ENCODE measurements around the gene E4F1. TPM values are rescaled to one million over a fixed set of nuclear protein-coding genes. Genes with fewer than 3 reads are reported as not detected.
A peak's percentile ranks its signal among the peaks of the same experiment; 100 is the strongest.

E4F1 gene
- total RNA-seq, 1 donor from 2014 or later = 12.5 TPM

- peaks cover 13 to 24% (median 24%) of the 10 kb centered on the region in 3 donors for H3K4me1 ChIP-seq (ENCODE audit: control insufficient read depth in 3 of 3, insufficient read depth in 3 of 3, low read length in 3 of 3)
- H3K9me3 ChIP-seq (ENCODE audit: control insufficient read depth in 3 of 3, low read length in 3 of 3) = no peaks in the 10 kb centered on the region
- H3K27me3 ChIP-seq (ENCODE audit: control insufficient read depth in 3 of 3, insufficient read depth in 3 of 3, low read length in 3 of 3) = no peaks in the 10 kb centered on the region
- no peak overlapping the region for H3K27ac ChIP-seq (ENCODE audit: low read depth, low read length)
- no peak overlapping the region for H3K4me3 ChIP-seq (ENCODE audit: low read length in 3 of 3)
- H3K36me3 ChIP-seq (ENCODE audit: control insufficient read depth in 3 of 3, insufficient read depth in 3 of 3, low read length in 3 of 3) = peaks cover 33 to 38% (median 37%) of the 10 kb centered on the region in 3 donors
- peak overlapping the region in 1 of 3 donors; percentile 33 for H3K9ac ChIP-seq (ENCODE audit: low read depth in 1 of 3, low read length in 3 of 3)
These were observed 3.5 kb downstream of the E4F1 start for GRCh38 chr16:2226918-2227317.

- Histone ChIP-seq H3K27me3 (ENCODE audit: control insufficient read depth in 3 of 3, insufficient read depth in 3 of 3, low read length in 3 of 3) (no peaks in the 10 kb centered on the region), H3K9ac (ENCODE audit: low read depth in 1 of 3, low read length in 3 of 3) (no peak overlapping the region), H3K4me3 (ENCODE audit: low read length in 3 of 3) (no peak overlapping the region), H3K36me3 (ENCODE audit: control insufficient read depth in 3 of 3, insufficient read depth in 3 of 3, low read length in 3 of 3) (peaks cover 46 to 51% (median 51%) of the 10 kb centered on the region in 3 donors), H3K4me1 (ENCODE audit: control insufficient read depth in 3 of 3, insufficient read depth in 3 of 3, low read length in 3 of 3) (peaks cover 10 to 24% (median 21%) of the 10 kb centered on the region in 3 donors), H3K27ac (ENCODE audit: low read depth, low read length) (no peak overlapping the region), H3K9me3 (ENCODE audit: control insufficient read depth in 3 of 3, low read length in 3 of 3) (no peaks in the 10 kb centered on the region)
These were observed 4.9 kb downstream of the E4F1 start for GRCh38 chr16:2228161-2228824.

DNA sequence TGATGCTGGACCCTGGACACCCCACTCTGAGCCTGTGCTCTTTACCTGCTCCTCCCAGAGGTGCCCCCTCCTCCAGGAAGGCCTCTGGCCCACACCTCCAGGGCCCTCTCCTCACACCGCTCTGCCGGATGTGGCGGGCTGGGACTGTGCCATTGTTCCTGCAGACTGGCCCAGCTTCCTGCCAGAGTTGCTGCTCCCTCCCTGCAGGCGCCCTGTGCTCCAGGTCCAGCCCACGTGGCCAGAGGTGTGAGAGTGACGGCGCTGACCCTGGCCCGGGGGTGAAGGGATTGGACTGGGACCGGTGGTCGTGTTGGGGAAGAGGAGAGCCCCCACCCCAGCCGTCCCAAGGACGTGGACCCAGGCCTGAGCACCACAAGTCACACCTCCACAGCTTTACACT, 5.7 kb downstream of the E4F1 start:
- H3K4me1 ChIP-seq (ENCODE audit: control insufficient read depth in 3 of 3, insufficient read depth in 3 of 3, low read length in 3 of 3) = peaks cover 10 to 19% (median 19%) of the 10 kb centered on the region in 3 donors
- H3K9me3 ChIP-seq (ENCODE audit: control insufficient read depth in 3 of 3, low read length in 3 of 3) = no peaks in the 10 kb centered on the region
- no peaks in the 10 kb centered on the region for H3K27me3 ChIP-seq (ENCODE audit: control insufficient read depth in 3 of 3, insufficient read depth in 3 of 3, low read length in 3 of 3)
- H3K4me3 ChIP-seq (ENCODE audit: low read length in 3 of 3) = no peak overlapping the region
- peaks cover 54 to 59% (median 59%) of the 10 kb centered on the region in 3 donors for H3K36me3 ChIP-seq (ENCODE audit: control insufficient read depth in 3 of 3, insufficient read depth in 3 of 3, low read length in 3 of 3)
- H3K9ac ChIP-seq (ENCODE audit: low read depth in 1 of 3, low read length in 3 of 3) = no peak overlapping the region
- H3K27ac ChIP-seq (ENCODE audit: low read depth, low read length) = no peak overlapping the region

- no peak overlapping the region for H3K9ac ChIP-seq (ENCODE audit: low read depth in 1 of 3, low read length in 3 of 3)
- H3K4me1 ChIP-seq (ENCODE audit: control insufficient read depth in 3 of 3, insufficient read depth in 3 of 3, low read length in 3 of 3) = peaks cover 4 to 13% (median 13%) of the 10 kb centered on the region in 3 donors
- no peaks in the 10 kb centered on the region for H3K9me3 ChIP-seq (ENCODE audit: control insufficient read depth in 3 of 3, low read length in 3 of 3)
- no peak overlapping the region for H3K27ac ChIP-seq (ENCODE audit: low read depth, low read length)
- H3K36me3 ChIP-seq (ENCODE audit: control insufficient read depth in 3 of 3, insufficient read depth in 3 of 3, low read length in 3 of 3) = peaks cover 59 to 65% (median 64%) of the 10 kb centered on the region in 3 donors
- no peaks in the 10 kb centered on the region for H3K27me3 ChIP-seq (ENCODE audit: control insufficient read depth in 3 of 3, insufficient read depth in 3 of 3, low read length in 3 of 3)
- no peak overlapping the region for H3K4me3 ChIP-seq (ENCODE audit: low read length in 3 of 3)
These were observed 6.3 kb downstream of the E4F1 start for GRCh38 chr16:2229632-2230250.

DNA sequence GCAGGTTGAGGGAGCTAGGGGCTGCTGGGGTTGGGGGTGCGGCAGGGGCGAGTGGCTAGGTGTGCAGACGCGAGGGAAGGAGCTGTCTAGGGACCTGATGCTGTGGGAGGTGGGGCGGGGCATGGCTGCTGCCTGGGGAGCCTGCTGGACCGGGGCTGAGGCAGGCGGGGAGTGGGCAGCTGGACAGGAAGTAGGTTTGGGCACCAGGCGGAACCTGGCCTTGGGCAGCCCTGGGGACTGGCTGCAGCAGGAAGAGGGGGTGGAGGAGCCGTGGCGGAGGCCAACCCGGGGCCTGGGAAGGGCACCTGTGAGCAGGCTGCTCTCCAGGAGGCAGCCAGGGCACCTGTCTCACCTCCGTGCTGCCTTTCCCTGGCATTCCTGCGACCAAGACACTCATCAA, 7.0 kb downstream of the E4F1 start:
- Histone ChIP-seq H3K27me3 (ENCODE audit: control insufficient read depth in 3 of 3, insufficient read depth in 3 of 3, low read length in 3 of 3) (peaks cover 0 to 3% (median 2%) of the 10 kb centered on the region in 3 donors), H3K4me1 (ENCODE audit: control insufficient read depth in 3 of 3, insufficient read depth in 3 of 3, low read length in 3 of 3) (peaks cover 0 to 8% (median 8%) of the 10 kb centered on the region in 3 donors), H3K36me3 (ENCODE audit: control insufficient read depth in 3 of 3, insufficient read depth in 3 of 3, low read length in 3 of 3) (peaks cover 63 to 71% (median 70%) of the 10 kb centered on the region in 3 donors), H3K27ac (ENCODE audit: low read depth, low read length) (no peak overlapping the region), H3K9ac (ENCODE audit: low read depth in 1 of 3, low read length in 3 of 3) (no peak overlapping the region), H3K4me3 (ENCODE audit: low read length in 3 of 3) (no peak overlapping the region), H3K9me3 (ENCODE audit: control insufficient read depth in 3 of 3, low read length in 3 of 3) (no peaks in the 10 kb centered on the region)

DNA sequence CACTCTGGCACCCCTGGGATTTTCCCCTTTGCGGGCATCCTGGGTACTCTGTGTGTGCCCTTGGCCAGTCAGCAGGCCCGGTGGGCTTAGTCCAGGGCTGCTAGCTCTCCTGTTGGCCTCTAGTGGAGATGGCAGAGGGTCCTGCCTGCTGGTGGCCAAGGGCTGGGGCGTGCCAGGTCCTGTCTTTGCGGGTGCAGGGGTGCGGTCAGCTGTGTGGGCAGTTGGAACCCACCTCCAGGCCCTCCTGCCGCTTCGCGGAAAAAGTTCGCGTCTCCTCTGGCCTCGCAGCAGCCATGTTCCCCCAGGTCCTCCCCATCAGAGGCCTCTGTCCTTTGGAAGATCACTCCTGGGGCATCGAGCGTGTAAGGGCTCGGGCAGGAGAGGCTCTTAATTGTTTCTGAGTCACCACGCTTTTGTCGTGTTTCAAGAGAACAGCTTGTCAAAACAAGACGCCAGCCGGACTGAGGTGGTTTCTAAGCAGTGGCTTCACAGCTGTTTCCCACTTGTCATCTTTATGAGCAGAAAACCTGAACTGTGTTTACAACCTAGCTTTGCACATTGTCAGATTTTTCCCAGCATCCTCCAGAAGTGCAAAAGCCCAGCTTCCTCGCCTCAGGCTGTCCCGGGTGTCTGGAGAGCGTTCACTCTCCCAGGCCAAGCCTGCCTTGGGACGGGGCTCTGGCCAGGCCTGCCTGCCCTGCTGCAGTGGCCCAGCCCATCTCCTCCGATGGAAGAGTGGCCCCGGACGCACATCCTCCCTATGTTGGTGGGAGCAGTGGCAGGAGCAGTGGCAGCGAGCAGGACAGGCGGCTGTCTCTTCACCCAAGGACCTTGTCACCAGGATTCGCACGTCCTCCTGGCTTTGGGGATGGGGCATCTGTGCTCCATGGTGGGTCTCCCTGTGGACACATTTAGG, 7.9 kb downstream of the E4F1 start:
- Histone ChIP-seq H3K4me1 (ENCODE audit: control insufficient read depth in 3 of 3, insufficient read depth in 3 of 3, low read length in 3 of 3) (peaks cover 6 to 9% (median 6%) of the 10 kb centered on the region in 3 donors), H3K27me3 (ENCODE audit: control insufficient read depth in 3 of 3, insufficient read depth in 3 of 3, low read length in 3 of 3) (peaks cover 5 to 12% (median 8%) of the 10 kb centered on the region in 3 donors), H3K27ac (ENCODE audit: low read depth, low read length) (no peak overlapping the region), H3K36me3 (ENCODE audit: control insufficient read depth in 3 of 3, insufficient read depth in 3 of 3, low read length in 3 of 3) (peaks cover 63 to 74% (median 72%) of the 10 kb centered on the region in 3 donors), H3K4me3 (ENCODE audit: low read length in 3 of 3) (no peak overlapping the region), H3K9me3 (ENCODE audit: control insufficient read depth in 3 of 3, low read length in 3 of 3) (no peaks in the 10 kb centered on the region), H3K9ac (ENCODE audit: low read depth in 1 of 3, low read length in 3 of 3) (no peak overlapping the region)

DNA sequence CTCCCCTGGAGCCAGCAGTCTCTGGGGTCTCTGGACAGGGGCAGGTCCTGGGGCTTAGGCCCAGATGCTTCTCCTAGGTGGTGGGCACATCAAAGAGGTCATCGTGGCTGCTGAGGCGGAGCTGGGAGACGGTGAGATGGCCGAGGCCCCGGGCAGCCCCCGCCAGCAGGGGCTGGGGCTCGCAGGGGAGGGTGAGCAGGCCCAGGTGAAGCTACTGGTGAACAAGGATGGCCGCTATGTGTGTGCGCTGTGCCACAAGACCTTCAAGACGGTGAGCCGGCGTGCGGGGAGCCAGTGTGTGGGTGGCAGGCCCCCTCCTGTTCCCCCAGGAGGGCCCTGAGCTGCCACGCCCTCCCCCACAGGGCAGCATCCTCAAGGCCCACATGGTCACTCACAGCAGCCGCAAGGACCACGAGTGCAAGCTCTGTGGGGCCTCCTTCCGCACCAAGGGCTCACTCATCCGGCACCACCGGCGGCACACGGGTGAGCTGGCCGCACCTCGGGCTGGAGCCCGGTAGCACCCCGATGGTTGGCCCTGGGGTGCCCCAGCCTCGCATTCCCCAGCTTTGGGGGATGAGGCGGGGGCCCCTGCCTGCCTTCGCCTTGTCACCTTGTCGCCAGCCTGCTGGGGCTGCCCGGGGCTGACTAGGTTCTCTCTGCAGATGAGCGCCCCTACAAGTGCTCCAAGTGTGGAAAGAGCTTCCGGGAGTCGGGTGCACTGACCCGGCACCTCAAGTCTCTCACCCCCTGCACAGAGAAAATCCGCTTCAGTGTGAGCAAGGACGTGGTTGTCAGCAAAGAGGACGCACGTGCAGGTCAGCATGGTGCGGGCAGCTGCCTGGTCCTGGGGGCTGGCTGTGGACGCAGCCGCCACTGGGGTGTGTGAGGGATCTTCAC, 9.0 kb downstream of the E4F1 start:
- no peaks in the 10 kb centered on the region for H3K9me3 ChIP-seq (ENCODE audit: control insufficient read depth in 3 of 3, low read length in 3 of 3)
- H3K27me3 ChIP-seq (ENCODE audit: control insufficient read depth in 3 of 3, insufficient read depth in 3 of 3, low read length in 3 of 3) = peaks cover 10 to 21% (median 17%) of the 10 kb centered on the region in 3 donors
- no peak overlapping the region for H3K9ac ChIP-seq (ENCODE audit: low read depth in 1 of 3, low read length in 3 of 3)
- no peak overlapping the region for H3K27ac ChIP-seq (ENCODE audit: low read depth, low read length)
- peaks cover 63 to 71% (median 68%) of the 10 kb centered on the region in 3 donors for H3K36me3 ChIP-seq (ENCODE audit: control insufficient read depth in 3 of 3, insufficient read depth in 3 of 3, low read length in 3 of 3)
- H3K4me1 ChIP-seq (ENCODE audit: control insufficient read depth in 3 of 3, insufficient read depth in 3 of 3, low read length in 3 of 3) = peaks cover 12 to 15% (median 12%) of the 10 kb centered on the region in 3 donors
- H3K4me3 ChIP-seq (ENCODE audit: low read length in 3 of 3) = no peak overlapping the region

DNA sequence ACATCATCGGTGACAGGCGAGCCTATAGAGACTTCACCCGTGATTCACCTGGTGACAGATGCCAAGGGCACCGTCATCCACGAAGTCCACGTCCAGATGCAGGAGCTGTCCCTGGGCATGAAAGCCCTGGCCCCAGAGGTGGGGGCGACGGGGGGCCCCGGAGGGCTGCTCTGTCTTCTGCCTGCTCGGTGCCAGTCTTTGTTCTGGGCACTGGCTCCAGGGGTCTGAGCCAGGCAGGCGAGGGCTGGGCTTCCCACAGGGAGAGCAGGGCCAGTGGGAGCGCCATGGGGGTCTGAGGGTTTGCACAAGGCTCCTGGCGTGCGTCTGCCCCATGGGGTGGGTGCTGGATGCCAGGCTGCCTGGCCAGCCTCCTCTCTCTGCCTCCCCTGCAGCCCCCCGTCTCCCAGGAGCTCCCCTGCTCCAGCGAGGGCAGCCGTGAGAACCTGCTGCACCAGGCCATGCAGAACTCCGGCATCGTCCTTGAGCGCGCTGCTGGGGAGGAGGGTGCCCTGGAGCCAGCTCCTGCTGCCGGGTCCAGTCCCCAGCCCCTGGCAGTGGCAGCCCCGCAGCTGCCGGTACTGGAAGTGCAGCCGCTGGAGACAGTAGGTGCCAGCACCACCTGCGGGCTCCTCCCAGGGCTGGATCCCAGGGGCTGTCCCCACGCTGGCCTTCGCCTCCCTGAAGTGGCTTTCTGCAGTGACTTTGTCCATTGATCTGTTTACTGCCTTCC, 9.8 kb downstream of the E4F1 start:
- H3K4me1 ChIP-seq (ENCODE audit: control insufficient read depth in 3 of 3, insufficient read depth in 3 of 3, low read length in 3 of 3) = peaks cover 12 to 15% (median 12%) of the 10 kb centered on the region in 3 donors
- H3K36me3 ChIP-seq (ENCODE audit: control insufficient read depth in 3 of 3, insufficient read depth in 3 of 3, low read length in 3 of 3) = peaks cover 63 to 67% (median 64%) of the 10 kb centered on the region in 3 donors
- H3K4me3 ChIP-seq (ENCODE audit: low read length in 3 of 3) = no peak overlapping the region
- H3K9ac ChIP-seq (ENCODE audit: low read depth in 1 of 3, low read length in 3 of 3) = no peak overlapping the region
- no peak overlapping the region for H3K27ac ChIP-seq (ENCODE audit: low read depth, low read length)
- peaks cover 12 to 26% (median 17%) of the 10 kb centered on the region in 3 donors for H3K27me3 ChIP-seq (ENCODE audit: control insufficient read depth in 3 of 3, insufficient read depth in 3 of 3, low read length in 3 of 3)
- no peaks in the 10 kb centered on the region for H3K9me3 ChIP-seq (ENCODE audit: control insufficient read depth in 3 of 3, low read length in 3 of 3)
